Endothelial cell of umbilical vein (primary cell): ENCODE measurements around the gene SLC35E2B.
"Not testable (repeated sequence)": the region's sequence is repeated elsewhere in the genome, so short reads cannot be mapped to it uniquely, and the experiment has no call there.

Experiments used
- EZH2 ChIP-seq: IDR thresholded peaks from 2 replicates; pipeline ENCODE4 v1.6.1; 2012; ENCODE audit warnings: borderline replicate concordance, low read depth, mild to moderate bottlenecking, moderate library complexity, low read length, inconsistent platforms; ENCODE audit not compliant: severe bottlenecking
- FOS ChIP-seq: IDR thresholded peaks from 2 replicates; pipeline ENCODE4 v1.6.1; 2011; ENCODE audit warnings: mild to moderate bottlenecking, low read length, moderate library complexity, borderline replicate concordance; ENCODE audit not compliant: insufficient read depth
- GATA2 ChIP-seq: IDR thresholded peaks from 2 replicates; pipeline ENCODE4 v1.7.0; 2011; ENCODE audit warnings: low read depth, mild to moderate bottlenecking, moderate library complexity, mixed read lengths, low read length; ENCODE audit not compliant: insufficient read length, insufficient read depth
- JUN ChIP-seq: IDR thresholded peaks from 2 replicates; pipeline ENCODE4 v1.6.1; 2011; ENCODE audit warnings: borderline replicate concordance, low read depth; ENCODE audit not compliant: insufficient read length, insufficient read depth
- MYC ChIP-seq: IDR thresholded peaks from one replicate; pipeline ENCODE4 v1.6.1; 2011; ENCODE audit warnings: mild to moderate bottlenecking, low read depth, low read length
- POLR2A ChIP-seq: IDR thresholded peaks from 2 replicates; pipeline ENCODE4 v1.6.1; 2012; ENCODE audit warnings: low read depth, mild to moderate bottlenecking, control low read depth, low read length
- POLR2AphosphoS5 ChIP-seq: IDR thresholded peaks from 2 replicates; pipeline ENCODE4 v1.6.1; 2012; ENCODE audit warnings: low read depth, mild to moderate bottlenecking, control low read depth, low read length, moderate library complexity; ENCODE audit not compliant: insufficient read depth
- TF ChIP-seq, protein P1 (sequence below), 2 donors: IDR thresholded peaks; 1 replicate in 1 of 2; 2 replicates in 1 of 2; pipeline ENCODE4 v1.5.1; 2011; ENCODE audit warnings: low read length in 2 of 2, mild to moderate bottlenecking in 2 of 2, moderate library complexity in 2 of 2, control low read depth in 1 of 2, inconsistent platforms in 1 of 2, low read depth in 1 of 2; ENCODE audit not compliant: insufficient read depth in 1 of 2; ENCODE audit errors: extremely low read depth in 1 of 2
- TF ChIP-seq, protein P2 (sequence below): IDR thresholded peaks from 2 replicates; pipeline ENCODE4 v1.6.1; 2011; ENCODE audit not compliant: insufficient read depth, insufficient read length

DNA sequence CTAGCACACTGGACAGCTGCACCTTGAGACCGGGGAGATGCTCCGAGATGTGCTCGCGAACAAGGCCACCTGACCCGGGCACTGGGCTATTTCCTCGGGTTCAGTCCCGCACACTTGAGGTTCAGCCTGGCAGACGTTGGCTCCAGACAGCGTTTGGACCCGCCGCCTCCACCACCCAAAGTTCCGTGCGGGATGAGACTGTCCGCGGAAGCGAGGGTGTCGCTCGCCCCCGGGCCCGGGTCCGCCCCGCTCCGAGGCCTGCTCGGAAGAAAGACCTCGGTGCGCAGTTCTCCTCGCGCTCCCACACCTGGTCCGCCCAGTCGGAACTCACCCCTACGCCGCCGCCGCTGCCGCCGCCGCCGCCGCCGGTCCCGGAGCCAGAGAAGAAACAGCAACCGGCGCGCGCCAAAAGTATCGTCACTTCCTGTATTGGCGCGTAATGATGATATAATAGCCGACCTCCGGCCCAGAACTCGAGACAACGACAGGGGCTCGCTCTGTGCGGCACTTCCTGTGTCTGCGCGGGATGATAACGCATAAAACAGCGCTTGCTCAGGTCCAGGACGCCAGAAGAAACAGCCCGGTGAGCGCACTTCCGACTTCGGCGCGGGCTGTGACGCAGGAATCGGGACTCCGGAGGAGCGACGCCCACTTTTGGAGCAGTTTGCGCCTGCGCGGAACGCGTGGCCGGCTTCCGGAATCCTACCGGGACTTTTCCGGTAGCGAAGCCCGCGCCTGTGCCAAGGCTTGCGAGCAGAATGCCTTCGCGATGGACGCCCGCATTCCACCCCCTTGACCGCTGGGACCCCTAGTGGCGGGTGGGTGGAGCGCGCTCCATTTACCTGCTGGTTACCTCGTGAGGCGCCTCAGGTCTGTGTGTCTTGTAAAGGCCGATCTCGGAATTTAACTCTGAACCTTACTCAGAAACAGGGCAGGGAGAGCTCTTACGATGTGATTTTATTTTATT, 33.7 kb downstream of the SLC35E2B start, which contains the start of gene CDK11B:
- TF ChIP-seq, protein P1, sequence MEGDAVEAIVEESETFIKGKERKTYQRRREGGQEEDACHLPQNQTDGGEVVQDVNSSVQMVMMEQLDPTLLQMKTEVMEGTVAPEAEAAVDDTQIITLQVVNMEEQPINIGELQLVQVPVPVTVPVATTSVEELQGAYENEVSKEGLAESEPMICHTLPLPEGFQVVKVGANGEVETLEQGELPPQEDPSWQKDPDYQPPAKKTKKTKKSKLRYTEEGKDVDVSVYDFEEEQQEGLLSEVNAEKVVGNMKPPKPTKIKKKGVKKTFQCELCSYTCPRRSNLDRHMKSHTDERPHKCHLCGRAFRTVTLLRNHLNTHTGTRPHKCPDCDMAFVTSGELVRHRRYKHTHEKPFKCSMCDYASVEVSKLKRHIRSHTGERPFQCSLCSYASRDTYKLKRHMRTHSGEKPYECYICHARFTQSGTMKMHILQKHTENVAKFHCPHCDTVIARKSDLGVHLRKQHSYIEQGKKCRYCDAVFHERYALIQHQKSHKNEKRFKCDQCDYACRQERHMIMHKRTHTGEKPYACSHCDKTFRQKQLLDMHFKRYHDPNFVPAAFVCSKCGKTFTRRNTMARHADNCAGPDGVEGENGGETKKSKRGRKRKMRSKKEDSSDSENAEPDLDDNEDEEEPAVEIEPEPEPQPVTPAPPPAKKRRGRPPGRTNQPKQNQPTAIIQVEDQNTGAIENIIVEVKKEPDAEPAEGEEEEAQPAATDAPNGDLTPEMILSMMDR (IDR thresholded peaks at IDR 0.05; ENCODE audit: extremely low read depth in 1 of 2, insufficient read depth in 1 of 2, low read depth in 1 of 2, low read length in 2 of 2): peak; percentile 23 to 32
- TF ChIP-seq POLR2AphosphoS5: peak; percentile 69
- not testable (repeated sequence) for TF ChIP-seq POLR2A, MYC, JUN, FOS, EZH2, GATA2
- TF ChIP-seq, protein P2, sequence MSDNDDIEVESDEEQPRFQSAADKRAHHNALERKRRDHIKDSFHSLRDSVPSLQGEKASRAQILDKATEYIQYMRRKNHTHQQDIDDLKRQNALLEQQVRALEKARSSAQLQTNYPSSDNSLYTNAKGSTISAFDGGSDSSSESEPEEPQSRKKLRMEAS: not testable (repeated sequence)
